MM.1S (cell line): ENCODE results near the gene CD58.

Source experiments
- DNase-seq: peaks from one replicate; pipeline ENCODE4 v3.0.0-alpha.2; 2015
- H2AFZ ChIP-seq: fragments of 300-600 bp; sonication (generic); 2 replicates; pipeline ENCODE4 v1.6.0; 2016; ENCODE audit warnings: antibody characterized with exemption, low read length
- H3F3A ChIP-seq: fragments of 300-600 bp; sonication (generic); 2 replicates; pipeline ENCODE4 v1.6.1; 2016; ENCODE audit warnings: mild to moderate bottlenecking, antibody characterized with exemption, low read length, moderate library complexity, mixed read lengths; ENCODE audit not compliant: insufficient read depth
- H3K27ac ChIP-seq: fragments of 300-600 bp; sonication (generic); 2 replicates; pipeline ENCODE4 v1.5.1; 2016; ENCODE audit warnings: mild to moderate bottlenecking, low read length
- H3K27me3 ChIP-seq: fragments of 300-600 bp; sonication (generic); replicated peaks from 2 replicates; pipeline ENCODE4 v1.6.0; 2016; ENCODE audit warnings: low read length; ENCODE audit not compliant: insufficient read depth
- H3K36me3 ChIP-seq: fragments of 300-600 bp; sonication (generic); replicated peaks from 2 replicates; pipeline ENCODE4 v1.6.1; 2016; ENCODE audit warnings: mild to moderate bottlenecking, low read length, mixed read lengths; ENCODE audit not compliant: insufficient read depth
- H3K4me1 ChIP-seq: fragments of 300-600 bp; sonication (generic); 2 replicates; pipeline ENCODE4 v1.6.1; 2016; ENCODE audit warnings: low read length, mixed read lengths
- H3K4me2 ChIP-seq: fragments of 300-600 bp; sonication (generic); 2 replicates; pipeline ENCODE4 v1.6.0; 2016; ENCODE audit warnings: low read depth, low read length
- H3K4me3 ChIP-seq: fragments of 300-600 bp; sonication (generic); 2 replicates; pipeline ENCODE4 v1.5.1; 2016; ENCODE audit warnings: low read length, mixed read lengths
- H3K79me2 ChIP-seq: fragments of 300-600 bp; sonication (generic); 2 replicates; pipeline ENCODE4 v1.6.1; 2016; ENCODE audit warnings: mixed run types, low read length, mixed read lengths
- H3K9ac ChIP-seq: fragments of 300-600 bp; sonication (generic); 2 replicates; pipeline ENCODE4 v1.6.1; 2016; ENCODE audit warnings: low read length, mixed read lengths
- H3K9me2 ChIP-seq: fragments of 300-600 bp; sonication (generic); replicated peaks from 2 replicates; pipeline ENCODE4 v1.6.1; 2016; ENCODE audit warnings: mild to moderate bottlenecking, low read length, mixed read lengths; ENCODE audit not compliant: insufficient read depth
- H3K9me3 ChIP-seq: fragments of 300-600 bp; sonication (generic); replicated peaks from 2 replicates; pipeline ENCODE4 v1.6.1; 2016; ENCODE audit warnings: mild to moderate bottlenecking, low read length, mixed read lengths; ENCODE audit not compliant: insufficient read depth
- H4K20me1 ChIP-seq: fragments of 300-600 bp; sonication (generic); 2 replicates; pipeline ENCODE4 v1.6.1; 2016; ENCODE audit warnings: mild to moderate bottlenecking, low read length, moderate library complexity, mixed read lengths; ENCODE audit not compliant: insufficient read depth
- CTCF ChIP-seq: fragments of 300-600 bp; sonication (generic); IDR thresholded peaks from 2 replicates; pipeline ENCODE4 v1.5.1; 2016; ENCODE audit warnings: antibody characterized with exemption, low read length, mixed read lengths
- EZH2 ChIP-seq: fragments of 300-600 bp; sonication (generic); optimal IDR thresholded peaks from 2 replicates; pipeline ENCODE3; 2017; ENCODE audit warnings: low read depth, mild to moderate bottlenecking, antibody characterized with exemption, low read length, mixed read lengths
- EZH2phosphoT487 ChIP-seq: fragments of 300-600 bp; sonication (generic); IDR thresholded peaks from 2 replicates; pipeline ENCODE4 v1.6.1; 2018; ENCODE audit warnings: antibody characterized with exemption, low read length

CD58 gene

GRCh38 chr1:116485071-116485735 lies 85.6 kb downstream of the CD58 start:
- no peak overlapping the region for H3K4me2 ChIP-seq
- peak; percentile 60 for DNase-seq
- H4K20me1 ChIP-seq, result no peaks in the 10 kb centered on the region
- H3K9me3 ChIP-seq, result no peaks in the 10 kb centered on the region
- H3F3A ChIP-seq, result no peaks in the 10 kb centered on the region
- H3K79me2 ChIP-seq, result no peaks in the 10 kb centered on the region
- no peak overlapping the region for H3K27ac ChIP-seq
- no peaks in the 10 kb centered on the region for H3K4me1 ChIP-seq
- H3K27me3 ChIP-seq, result no peaks in the 10 kb centered on the region
- no peaks in the 10 kb centered on the region for H3K9me2 ChIP-seq
- no peak overlapping the region for H3K9ac ChIP-seq
- no peak overlapping the region for H3K4me3 ChIP-seq
- H2AFZ ChIP-seq, result no peak overlapping the region
- TF ChIP-seq EZH2 (no peak), CTCF (peak; percentile 65), EZH2phosphoT487 (no peak)
- H3K36me3 ChIP-seq, result no peaks in the 10 kb centered on the region

- Histone ChIP-seq H3K9me3 (no peaks in the 10 kb centered on the region), H3K27me3 (no peaks in the 10 kb centered on the region), H3K9ac (no peak overlapping the region), H4K20me1 (no peaks in the 10 kb centered on the region), H3K4me1 (no peaks in the 10 kb centered on the region), H3K27ac (no peak overlapping the region), H3F3A (no peaks in the 10 kb centered on the region), H3K79me2 (no peaks in the 10 kb centered on the region), H3K4me3 (no peak overlapping the region), H3K36me3 (no peaks in the 10 kb centered on the region), H3K4me2 (no peak overlapping the region), H2AFZ (no peak overlapping the region), H3K9me2 (no peaks in the 10 kb centered on the region)
- TF ChIP-seq EZH2phosphoT487, result no peak
- no peak for TF ChIP-seq EZH2
- no peak for TF ChIP-seq CTCF
- no peak for DNase-seq
Observed at GRCh38 chr1:116483481-116484309, 87.1 kb downstream of the CD58 start.

- H3K27ac ChIP-seq, result no peak overlapping the region
Observed at GRCh38 chr1:116482490-116482889, 88.3 kb downstream of the CD58 start.

More at GRCh38 chr1:116482490-116482889, 88.3 kb downstream of the CD58 start:
- no peaks in the 10 kb centered on the region for H3K4me1 ChIP-seq
- TF ChIP-seq CTCF (no peak), EZH2 (no peak), EZH2phosphoT487 (no peak)
- no peak overlapping the region for H3K4me2 ChIP-seq
- no peak for DNase-seq
- no peaks in the 10 kb centered on the region for H4K20me1 ChIP-seq
- H3F3A ChIP-seq, result no peaks in the 10 kb centered on the region
- no peaks in the 10 kb centered on the region for H3K36me3 ChIP-seq
- H3K79me2 ChIP-seq, result no peaks in the 10 kb centered on the region
- H3K9me2 ChIP-seq, result no peaks in the 10 kb centered on the region
- H3K27me3 ChIP-seq, result no peaks in the 10 kb centered on the region
- no peak overlapping the region for H3K9ac ChIP-seq
- no peaks in the 10 kb centered on the region for H3K9me3 ChIP-seq
- H3K4me3 ChIP-seq, result no peak overlapping the region
- no peak overlapping the region for H2AFZ ChIP-seq
